HEK293 (cell line): ENCODE data around the gene KMT2A.
A peak's percentile ranks its signal among the peaks of the same experiment; 100 is the strongest.

ENCODE experiments used
- BCL11A ChIP-seq: fragments of 450-650 bp; formaldehyde crosslinking; IDR thresholded peaks from 2 replicates; pipeline ENCODE4 v1.5.1; 2016; ENCODE audit warnings: low read depth, missing biosample characterization, missing genetic modification characterization
- BCL11B ChIP-seq: fragments of 450-650 bp; formaldehyde crosslinking; IDR thresholded peaks from 2 replicates; pipeline ENCODE4 v1.5.1; 2016; ENCODE audit warnings: low read depth, missing biosample characterization, missing genetic modification characterization
- GLI4 ChIP-seq: fragments of 450-650 bp; formaldehyde crosslinking; IDR thresholded peaks from 2 replicates; pipeline ENCODE4 v1.5.1; 2016; ENCODE audit warnings: missing biosample characterization, missing genetic modification characterization
- HOXD13 ChIP-seq: sonication (generic); formaldehyde crosslinking; IDR thresholded peaks from 2 replicates; pipeline ENCODE4 v1.8.0; 2022; ENCODE audit warnings: missing genetic modification reagents, borderline replicate concordance
- IKZF3 ChIP-seq: fragments of 450-650 bp; IDR thresholded peaks from 2 replicates; pipeline ENCODE4 v1.5.0; 2018; ENCODE audit warnings: missing biosample characterization, mild to moderate bottlenecking, missing genetic modification characterization, moderate library complexity
- KLF7 ChIP-seq: fragments of 450-650 bp; formaldehyde crosslinking; IDR thresholded peaks from 2 replicates; pipeline ENCODE4 v1.5.1; 2016; ENCODE audit warnings: missing biosample characterization, missing genetic modification characterization, borderline replicate concordance
- PRDM2 ChIP-seq: fragments of 450-650 bp; formaldehyde crosslinking; IDR thresholded peaks from 2 replicates; pipeline ENCODE4 v1.5.1; 2016; ENCODE audit warnings: missing biosample characterization, missing genetic modification characterization, borderline replicate concordance
- ZBTB10 ChIP-seq: fragments of 450-650 bp; formaldehyde crosslinking; IDR thresholded peaks from 2 replicates; pipeline ENCODE4 v1.5.1; 2016; ENCODE audit warnings: missing biosample characterization, missing genetic modification characterization
- ZBTB11 ChIP-seq: fragments of 450-650 bp; formaldehyde crosslinking; conservative IDR thresholded peaks from 2 replicates; pipeline ENCODE4 v1.5.1; 2016; ENCODE audit warnings: low read depth, missing biosample characterization, missing genetic modification characterization
- ZBTB44 ChIP-seq: fragments of 450-650 bp; IDR thresholded peaks from 2 replicates; pipeline ENCODE4 v1.5.1; 2018; ENCODE audit warnings: missing biosample characterization, mild to moderate bottlenecking, missing genetic modification characterization
- ZBTB6 ChIP-seq: fragments of 450-650 bp; formaldehyde crosslinking; IDR thresholded peaks from 2 replicates; pipeline ENCODE4 v1.5.1; 2017; ENCODE audit warnings: missing biosample characterization, missing genetic modification characterization
- ZBTB8A ChIP-seq: fragments of 450-650 bp; formaldehyde crosslinking; IDR thresholded peaks from 2 replicates; pipeline ENCODE4 v1.5.1; 2016; ENCODE audit warnings: missing biosample characterization, missing genetic modification characterization
- ZNF10 ChIP-seq: fragments of 450-650 bp; formaldehyde crosslinking; IDR thresholded peaks from 2 replicates; pipeline ENCODE4 v1.5.1; 2017; ENCODE audit warnings: missing biosample characterization, missing genetic modification characterization
- ZNF114 ChIP-seq: fragments of 450-650 bp; formaldehyde crosslinking; IDR thresholded peaks from 2 replicates; pipeline ENCODE4 v1.5.0; 2017; ENCODE audit warnings: missing biosample characterization, missing genetic modification characterization
- ZNF157 ChIP-seq: fragments of 450-650 bp; formaldehyde crosslinking; IDR thresholded peaks from 2 replicates; pipeline ENCODE4 v1.5.1; 2016; ENCODE audit warnings: missing biosample characterization, missing genetic modification characterization
- ZNF26 ChIP-seq: fragments of 450-650 bp; formaldehyde crosslinking; IDR thresholded peaks from 2 replicates; pipeline ENCODE4 v1.5.1; 2016; ENCODE audit warnings: missing biosample characterization, missing genetic modification characterization
- ZNF311 ChIP-seq: fragments of 450-650 bp; formaldehyde crosslinking; IDR thresholded peaks from 2 replicates; pipeline ENCODE4 v1.5.1; 2017; ENCODE audit warnings: missing biosample characterization, missing genetic modification characterization, borderline replicate concordance
- ZNF501 ChIP-seq: fragments of 450-650 bp; formaldehyde crosslinking; IDR thresholded peaks from 2 replicates; pipeline ENCODE4 v1.5.1; 2016; ENCODE audit warnings: missing biosample characterization, missing genetic modification characterization
- ZNF514 ChIP-seq: fragments of 450-650 bp; formaldehyde crosslinking; IDR thresholded peaks from 2 replicates; pipeline ENCODE4 v1.5.1; 2016; ENCODE audit warnings: missing biosample characterization, missing genetic modification characterization
- ZNF664 ChIP-seq: fragments of 450-650 bp; formaldehyde crosslinking; IDR thresholded peaks from 2 replicates; pipeline ENCODE4 v1.5.1; 2016; ENCODE audit warnings: missing biosample characterization, missing genetic modification characterization
- ZNF76 ChIP-seq: fragments of 450-650 bp; formaldehyde crosslinking; IDR thresholded peaks from 2 replicates; pipeline ENCODE4; 2016; ENCODE audit warnings: low read depth, missing biosample characterization, missing genetic modification characterization, borderline replicate concordance

The KMT2A gene

GRCh38 chr11:118401151-118401879 lies 35.0 kb upstream of the KMT2A start, which contains the start of gene ATP5MG (continued):
- TF ChIP-seq PRDM2 (tag by site-specific recombination), result no peak
- TF ChIP-seq KLF7 (tag by site-specific recombination), result no peak
- no peak for TF ChIP-seq ZBTB10 (tag by site-specific recombination)
- no peak for TF ChIP-seq ZNF514 (tag by site-specific recombination)
- TF ChIP-seq ZBTB11 (tag by site-specific recombination), result peak; percentile 68
- no peak for TF ChIP-seq BCL11A (tag by site-specific recombination)
- TF ChIP-seq GLI4 (tag by site-specific recombination), result no peak
- TF ChIP-seq IKZF3 (tag by site-specific recombination), result no peak
- TF ChIP-seq BCL11B (tag by site-specific recombination), result no peak
- TF ChIP-seq ZNF10 (tag by site-specific recombination), result no peak
- TF ChIP-seq ZNF664 (tag by site-specific recombination), result no peak
- TF ChIP-seq ZNF157 (tag by site-specific recombination), result no peak
- TF ChIP-seq ZNF311 (tag by site-specific recombination), result no peak
- TF ChIP-seq ZBTB6 (tag by site-specific recombination), result no peak
- peak; percentile 61; the same call in 1 of the 2 replicates for TF ChIP-seq ZNF501 (tag by site-specific recombination)
- TF ChIP-seq ZNF26 (tag by site-specific recombination), result no peak
- no peak for TF ChIP-seq ZNF114
- TF ChIP-seq ZBTB8A, result peak; percentile 62
- TF ChIP-seq ZBTB44 (tag by site-specific recombination), result no peak
- TF ChIP-seq HOXD13 (CRISPR knock-in tag), result no peak
- no peak for TF ChIP-seq ZNF76 (tag by site-specific recombination)
